ENCODE measurements around the gene TRMT6.

DNA sequence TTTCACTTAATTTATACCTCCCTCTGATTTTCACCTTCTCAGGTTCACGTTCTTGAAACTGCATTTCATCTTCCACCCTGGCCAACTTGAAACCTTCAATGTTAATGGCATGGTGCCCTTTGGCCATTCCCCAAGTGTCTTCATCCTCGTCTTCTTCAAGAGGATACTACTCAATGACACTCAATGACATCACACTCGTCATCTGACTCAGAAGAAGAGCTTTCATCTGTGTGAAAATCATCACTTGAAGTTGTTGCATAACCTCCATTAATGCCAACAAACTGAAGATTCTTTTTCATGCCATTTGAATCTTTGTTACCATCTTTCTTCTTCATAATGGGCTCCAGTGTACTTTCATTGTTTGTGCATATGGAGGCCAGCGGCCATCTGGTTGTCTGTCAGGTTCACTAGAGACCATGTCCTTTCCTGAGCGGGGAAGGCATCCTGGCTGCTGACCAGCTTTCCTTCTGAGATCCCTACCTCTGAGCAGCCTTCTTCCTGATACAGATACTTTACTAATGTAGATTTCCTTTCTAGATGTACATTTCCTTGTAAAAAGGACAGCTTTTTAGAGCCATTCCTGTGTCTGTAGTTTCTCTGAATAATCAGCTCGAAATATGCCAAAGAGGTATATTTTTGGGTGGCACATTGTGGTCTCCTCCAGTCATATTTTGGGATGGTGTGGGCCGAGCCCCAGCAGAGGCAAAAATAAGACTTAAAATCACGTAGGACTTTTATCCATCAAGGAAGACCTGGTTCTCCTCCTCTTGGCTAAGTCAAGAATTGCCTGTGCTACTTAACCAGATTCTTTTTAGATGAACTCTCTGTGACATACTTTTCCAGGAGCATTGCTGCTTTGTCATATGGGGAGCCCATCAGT is 21.3 kb downstream of the TRMT6 start:
- TF ChIP-seq ZNF70 (CRISPR knock-in tag; IDR thresholded peaks at IDR 0.05) = no peak
- TF ChIP-seq, protein P1, sequence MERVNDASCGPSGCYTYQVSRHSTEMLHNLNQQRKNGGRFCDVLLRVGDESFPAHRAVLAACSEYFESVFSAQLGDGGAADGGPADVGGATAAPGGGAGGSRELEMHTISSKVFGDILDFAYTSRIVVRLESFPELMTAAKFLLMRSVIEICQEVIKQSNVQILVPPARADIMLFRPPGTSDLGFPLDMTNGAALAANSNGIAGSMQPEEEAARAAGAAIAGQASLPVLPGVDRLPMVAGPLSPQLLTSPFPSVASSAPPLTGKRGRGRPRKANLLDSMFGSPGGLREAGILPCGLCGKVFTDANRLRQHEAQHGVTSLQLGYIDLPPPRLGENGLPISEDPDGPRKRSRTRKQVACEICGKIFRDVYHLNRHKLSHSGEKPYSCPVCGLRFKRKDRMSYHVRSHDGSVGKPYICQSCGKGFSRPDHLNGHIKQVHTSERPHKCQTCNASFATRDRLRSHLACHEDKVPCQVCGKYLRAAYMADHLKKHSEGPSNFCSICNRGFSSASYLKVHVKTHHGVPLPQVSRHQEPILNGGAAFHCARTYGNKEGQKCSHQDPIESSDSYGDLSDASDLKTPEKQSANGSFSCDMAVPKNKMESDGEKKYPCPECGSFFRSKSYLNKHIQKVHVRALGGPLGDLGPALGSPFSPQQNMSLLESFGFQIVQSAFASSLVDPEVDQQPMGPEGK (CRISPR knock-in tag; IDR thresholded peaks at IDR 0.05; ENCODE audit: borderline replicate concordance) = no peak
- TF ChIP-seq ZFP30 (CRISPR knock-in tag; IDR thresholded peaks at IDR 0.05) = no peak
- no peak for TF ChIP-seq CREB5 (CRISPR knock-in tag; IDR thresholded peaks at IDR 0.05; ENCODE audit: low read depth)
- TF ChIP-seq POU6F1 (CRISPR knock-in tag; IDR thresholded peaks at IDR 0.05; ENCODE audit: borderline replicate concordance, low read depth) = no peak
- no peak for TF ChIP-seq TOX (CRISPR knock-in tag; IDR thresholded peaks at IDR 0.05; ENCODE audit: borderline replicate concordance)
- TF ChIP-seq TSHZ2 (CRISPR knock-in tag; IDR thresholded peaks at IDR 0.05) = no peak

Data from SK-N-SH treated with all-trans-retinoic acid at 6 μM for 48 hours (cell line).